Body of pancreas (tissue), 4 donors: ENCODE results near the gene MUC15. TPM values are rescaled to one million over a fixed set of nuclear protein-coding genes. Genes with fewer than 3 reads are reported as not detected.

Experiments used
- ATAC-seq: fragments of 150-250 bp; one replicate; pipeline ENCODE4 v1.9.1; 2016
- DNase-seq, 4 donors: peaks; one replicate each; pipeline ENCODE4 v3.0.0-alpha.2; 2019
- H3K27ac ChIP-seq, 4 donors: fragments of 200-600 bp; sonication (generic); 1 replicate in 3 of 4; 2 replicates in 1 of 4; pipeline versions ENCODE4 v1.5.1 to v1.6.1; 2016 to 2019; ENCODE audit warnings: mild to moderate bottlenecking in 1 of 4, mixed read lengths in 1 of 4, moderate library complexity in 1 of 4
- H3K27me3 ChIP-seq, 2 donors: fragments of 200-600 bp; sonication (generic); one replicate each; pipeline ENCODE4 v1.6.0; 2016; ENCODE audit warnings: mild to moderate bottlenecking in 1 of 2
- H3K36me3 ChIP-seq, 2 donors: fragments of 200-600 bp; sonication (generic); replicated peaks in 1 of 2; 2 replicates each; pipeline ENCODE4 v1.5.1; 2016; ENCODE audit warnings: low read depth in 2 of 2; ENCODE audit not compliant: insufficient read depth in 1 of 2
- H3K4me1 ChIP-seq: fragments of 200-600 bp; sonication (generic); one replicate; pipeline ENCODE4 v1.6.0; 2016
- H3K4me3 ChIP-seq, 2 donors: fragments of 200-600 bp; sonication (generic); 1 replicate in 1 of 2; 2 replicates in 1 of 2; pipeline ENCODE4 v1.5.1; 2016 to 2019
- H3K9me3 ChIP-seq, 3 donors: fragments of 200-600 bp; sonication (generic); 1 replicate in 2 of 3; 2 replicates in 1 of 3; pipeline ENCODE4 v1.5.1; 2016
- POLR2A ChIP-seq, 3 donors: fragments of 450-650 bp; IDR thresholded peaks; one replicate each; pipeline ENCODE4 v1.6.1; 2016; ENCODE audit warnings: antibody characterized with exemption in 3 of 3, mild to moderate bottlenecking in 2 of 3
- WGBS, 2 donors: methylation state at CpG; one replicate each; pipeline ENCODE4 v1.1.5; 2017; 5-methylcytosine and 5-hydroxymethylcytosine counted together
- intact Hi-C: fragments of 100-400 bp; cut with DNase I; formaldehyde crosslinking; loops from one replicate; pipeline ENCODE4 v1.15.1; 2023
- total RNA-seq, 2 donors: library from RNA; depleted of rRNA; stranded (reverse); fragments of >200 nt; gene quantifications; one replicate each; pipeline ENCODE4 v1.1.0, GENCODE V29; 2016
- TF ChIP-seq, protein P1 (sequence below), 7 experiments: fragments of 450-650 bp in 4 of 7; fragments of 200-600 bp in 3 of 7; sonication (generic) in 3 of 7; IDR thresholded peaks; one replicate each; pipeline ENCODE4 v1.5.1; 2016 to 2019; ENCODE audit warnings: antibody characterized with exemption in 7 of 7

The MUC15 gene, protein sequence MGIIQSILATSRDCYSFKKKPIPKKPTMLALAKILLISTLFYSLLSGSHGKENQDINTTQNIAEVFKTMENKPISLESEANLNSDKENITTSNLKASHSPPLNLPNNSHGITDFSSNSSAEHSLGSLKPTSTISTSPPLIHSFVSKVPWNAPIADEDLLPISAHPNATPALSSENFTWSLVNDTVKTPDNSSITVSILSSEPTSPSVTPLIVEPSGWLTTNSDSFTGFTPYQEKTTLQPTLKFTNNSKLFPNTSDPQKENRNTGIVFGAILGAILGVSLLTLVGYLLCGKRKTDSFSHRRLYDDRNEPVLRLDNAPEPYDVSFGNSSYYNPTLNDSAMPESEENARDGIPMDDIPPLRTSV
- total RNA-seq: 1 to 10 TPM; 8.0 to 9.2 TPM

DNA sequence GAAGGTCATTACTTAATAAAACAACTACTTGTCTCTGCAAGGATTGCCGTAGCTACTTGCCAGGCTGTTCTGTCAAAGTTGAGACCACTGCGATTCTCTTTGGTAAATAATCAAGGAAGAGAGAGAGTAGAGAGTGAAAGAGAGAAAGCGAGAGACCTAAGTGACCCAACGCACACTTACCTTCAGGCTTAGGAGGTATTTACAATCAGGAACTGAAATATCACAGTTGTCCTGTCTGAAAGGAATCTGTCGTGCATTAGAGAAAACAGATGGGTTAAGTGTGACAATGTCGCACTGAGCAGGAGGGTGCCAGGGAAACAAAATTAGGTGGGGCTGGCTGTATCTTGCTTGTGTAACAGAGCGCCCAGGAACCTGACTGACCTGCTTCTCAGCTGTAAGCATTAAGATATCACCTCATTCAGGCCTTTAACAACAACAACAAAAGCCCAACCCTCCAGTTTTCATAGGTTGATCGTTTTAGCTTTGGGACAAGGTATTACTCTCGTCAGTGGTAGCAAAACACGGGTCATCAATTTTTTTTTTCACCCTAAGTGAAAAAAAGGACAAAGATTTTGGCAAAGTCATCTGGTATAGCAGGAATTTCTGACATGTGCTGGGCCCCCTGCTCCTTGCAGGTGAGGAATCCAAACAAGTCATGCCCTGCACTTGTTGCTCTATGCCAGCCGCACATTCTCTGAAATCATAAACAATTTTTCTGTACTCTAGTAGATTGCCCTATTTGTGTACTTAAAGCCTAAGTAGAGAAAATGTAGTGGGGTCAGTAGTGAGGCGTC lies at the start of gene MUC15:
MUC15 (minus strand) TSS at position 403 of the 794 bp plus-strand sequence. CDS start 5,169 bp downstream, outside the sequence.
- ATAC-seq: peak; percentile 69
- no peaks in the 10 kb centered on the region for H3K9me3 ChIP-seq
- WGBS, 2 donors: 30 to 36% methylated on average over 12 of the region's 12 CpGs
- peak in 1 of 3 donors; percentile 30 for TF ChIP-seq POLR2A (IDR thresholded peaks at IDR 0.05)
- TF ChIP-seq, protein P1, sequence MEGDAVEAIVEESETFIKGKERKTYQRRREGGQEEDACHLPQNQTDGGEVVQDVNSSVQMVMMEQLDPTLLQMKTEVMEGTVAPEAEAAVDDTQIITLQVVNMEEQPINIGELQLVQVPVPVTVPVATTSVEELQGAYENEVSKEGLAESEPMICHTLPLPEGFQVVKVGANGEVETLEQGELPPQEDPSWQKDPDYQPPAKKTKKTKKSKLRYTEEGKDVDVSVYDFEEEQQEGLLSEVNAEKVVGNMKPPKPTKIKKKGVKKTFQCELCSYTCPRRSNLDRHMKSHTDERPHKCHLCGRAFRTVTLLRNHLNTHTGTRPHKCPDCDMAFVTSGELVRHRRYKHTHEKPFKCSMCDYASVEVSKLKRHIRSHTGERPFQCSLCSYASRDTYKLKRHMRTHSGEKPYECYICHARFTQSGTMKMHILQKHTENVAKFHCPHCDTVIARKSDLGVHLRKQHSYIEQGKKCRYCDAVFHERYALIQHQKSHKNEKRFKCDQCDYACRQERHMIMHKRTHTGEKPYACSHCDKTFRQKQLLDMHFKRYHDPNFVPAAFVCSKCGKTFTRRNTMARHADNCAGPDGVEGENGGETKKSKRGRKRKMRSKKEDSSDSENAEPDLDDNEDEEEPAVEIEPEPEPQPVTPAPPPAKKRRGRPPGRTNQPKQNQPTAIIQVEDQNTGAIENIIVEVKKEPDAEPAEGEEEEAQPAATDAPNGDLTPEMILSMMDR (IDR thresholded peaks at IDR 0.05): no peak
- peak within 1 kb of the TSS in 3 of 4 donors; percentile 48 to 73 (median 71) for H3K27ac ChIP-seq
- no peaks in the 10 kb centered on the region for H3K27me3 ChIP-seq
- DNase-seq: peak in 3 of 4 donors; percentile 11 to 47 (median 40)
- no peak within 1 kb of the TSS for H3K4me3 ChIP-seq
- intact Hi-C loops: no loop called here
- no peaks in the 10 kb centered on the region for H3K36me3 ChIP-seq
- H3K4me1 ChIP-seq: peaks cover 7% of the 10 kb centered on the region

DNA sequence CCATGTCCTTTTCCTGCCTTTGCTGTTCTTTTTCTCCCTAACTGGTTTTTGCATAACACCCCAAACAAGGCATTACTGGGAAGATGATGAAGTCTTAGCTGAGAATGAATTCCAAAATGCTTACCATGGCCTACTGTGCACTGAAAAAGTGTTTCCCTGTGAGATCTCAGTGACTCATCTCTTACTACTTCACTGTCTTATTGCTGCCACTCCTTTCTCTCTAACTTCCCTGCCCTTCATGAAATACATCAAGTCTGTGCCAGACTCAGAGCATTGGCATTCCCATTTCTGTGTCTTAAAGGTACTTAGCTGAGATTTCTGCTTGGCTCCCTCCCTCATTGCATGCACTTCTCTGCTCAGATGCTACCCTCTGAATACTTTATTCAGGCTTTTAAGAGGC lies 49.1 kb upstream of the MUC15 start:
- no peak overlapping the region for H3K27ac ChIP-seq
- ATAC-seq: no peak
- no peak overlapping the region for H3K4me3 ChIP-seq
- no peaks in the 10 kb centered on the region for H3K4me1 ChIP-seq
- intact Hi-C loops: no loop called here
- H3K27me3 ChIP-seq: no peaks in the 10 kb centered on the region
- no peaks in the 10 kb centered on the region for H3K9me3 ChIP-seq
- DNase-seq: no peak
- TF ChIP-seq, protein P1 (IDR thresholded peaks at IDR 0.05): no peak
- TF ChIP-seq POLR2A (IDR thresholded peaks at IDR 0.05): no peak
- no peaks in the 10 kb centered on the region for H3K36me3 ChIP-seq

- no peak overlapping the region for H3K4me3 ChIP-seq
Measured at GRCh38 chr11:26620282-26621045, 48.4 kb upstream of the MUC15 start.

DNA sequence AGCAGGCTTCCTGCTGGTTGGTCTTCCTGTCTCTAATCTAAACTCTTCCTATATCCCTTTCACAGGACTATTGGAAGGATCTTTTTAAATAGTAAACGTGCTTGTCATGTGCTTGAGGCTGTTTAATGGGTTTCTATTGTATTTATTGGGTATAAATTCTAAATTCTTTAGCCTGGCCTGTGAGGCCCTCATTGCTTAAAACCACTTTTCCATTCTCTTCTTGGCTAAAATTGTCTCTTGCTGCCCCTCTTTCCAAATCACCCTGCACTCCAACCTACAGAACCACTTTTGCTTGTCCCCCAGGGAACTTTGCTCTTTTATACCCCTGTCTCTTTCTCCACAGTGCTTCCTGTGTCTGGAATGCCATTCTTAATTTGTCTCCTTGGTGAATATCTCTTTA lies 46.4 kb upstream of the MUC15 start:
- no peak for ATAC-seq
- DNase-seq: no peak
- Histone ChIP-seq H3K4me3 (no peak overlapping the region), H3K9me3 (peaks cover 0 to 4% (median 0%) of the 10 kb centered on the region in 3 donors), H3K27me3 (no peaks in the 10 kb centered on the region), H3K4me1 (no peaks in the 10 kb centered on the region), H3K36me3 (no peaks in the 10 kb centered on the region), H3K27ac (no peak overlapping the region)
- 26 to 30% methylated on average over 1 of the region's 1 CpG for WGBS, 2 donors
- intact Hi-C loops: no loop called here
- no peak for TF ChIP-seq POLR2A (IDR thresholded peaks at IDR 0.05)
- TF ChIP-seq, protein P1 (IDR thresholded peaks at IDR 0.05): no peak

More at GRCh38 chr11:26620282-26621045, 48.4 kb upstream of the MUC15 start:
- no peak overlapping the region for H3K27ac ChIP-seq
- DNase-seq (no peak), ATAC-seq (no peak)
- H3K27me3 ChIP-seq: no peaks in the 10 kb centered on the region
- intact Hi-C loops: no loop called here
- no peaks in the 10 kb centered on the region for H3K4me1 ChIP-seq
- no peaks in the 10 kb centered on the region for H3K36me3 ChIP-seq
- H3K9me3 ChIP-seq: no peaks in the 10 kb centered on the region
- WGBS, 2 donors: 82 to 94% methylated on average over 1 of the region's 1 CpG
- TF ChIP-seq, protein P1 (IDR thresholded peaks at IDR 0.05): no peak
- TF ChIP-seq POLR2A (IDR thresholded peaks at IDR 0.05): no peak
